ENCODE results near the gene ZBED1.

DNA sequence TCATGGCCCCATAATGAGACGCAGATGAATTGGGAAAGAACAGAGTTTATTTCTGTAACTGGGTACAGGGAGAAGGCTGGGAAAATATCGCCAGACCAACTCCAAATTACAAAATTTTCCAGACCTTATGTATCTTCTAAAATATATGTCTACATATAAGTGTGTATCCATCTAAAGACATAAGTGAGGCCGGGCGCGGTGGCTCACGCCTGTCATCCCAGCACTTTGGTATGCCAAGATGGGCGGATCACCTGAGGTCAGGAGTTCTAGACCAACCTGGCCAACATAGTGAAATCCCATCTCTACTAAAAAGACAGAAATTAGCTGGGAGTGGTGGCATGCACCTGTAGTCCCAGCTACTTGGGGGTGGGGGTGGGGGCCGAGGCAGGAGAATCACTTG is 11.7 kb upstream of the ZBED1 start:
- no peak for TF ChIP-seq POLR2A (IDR thresholded peaks at IDR 0.05; ENCODE audit: low read depth, low read length)
- no peak for TF ChIP-seq POLR2AphosphoS5 (IDR thresholded peaks at IDR 0.05; ENCODE audit: low read depth, low read length)
